ENCODE data around the gene TALDO1. TPM values are rescaled to one million over a fixed set of nuclear protein-coding genes. Genes with fewer than 3 reads are reported as not detected.

Gene TALDO1
- total RNA-seq, 1 experiment from 2014 or later: 268 TPM

- no peak overlapping the region for H3K4me3 Mint-ChIP-seq
- no peak overlapping the region for H3K9ac ChIP-seq (ENCODE audit: extremely low read depth, insufficient read length, low read length)
Observed at GRCh38 chr11:794013-794765, 46.9 kb downstream of the TALDO1 start.

More at GRCh38 chr11:794013-794765, 46.9 kb downstream of the TALDO1 start:
- peaks cover 2% of the 10 kb centered on the region for H4K20me1 ChIP-seq (ENCODE audit: control insufficient read depth, insufficient read depth, insufficient read length)
- Mint-ChIP-seq H3K27ac (no peak overlapping the region), H3K27me3 (ENCODE audit: low read depth) (no peaks in the 10 kb centered on the region), H3K4me1 (peaks cover 16 to 32% of the 10 kb centered on the region in 2 experiments), H3K36me3 (ENCODE audit: insufficient read depth in 1 of 3, low read depth in 3 of 3) (peaks cover 0 to 16% (median 3%) of the 10 kb centered on the region in 3 experiments; a peak in 2 of 7 replicates), H3K9me3 (no peaks in the 10 kb centered on the region)
- H3K4ac ChIP-seq (ENCODE audit: low read depth, low read length): no peak overlapping the region
- H3K56ac ChIP-seq (ENCODE audit: insufficient read length, low read depth, low read length): no peak overlapping the region
- H2BK12ac ChIP-seq (ENCODE audit: insufficient read length, low read depth, low read length): no peak overlapping the region
- no peak overlapping the region for H2BK120ac ChIP-seq (ENCODE audit: low read depth, low read length, poor library complexity, severe bottlenecking)
- TF ChIP-seq CTCF (conservative IDR thresholded peaks at IDR 0.05): no peak
- DNase-seq: no peak
- no peaks in the 10 kb centered on the region for H3K9me3 ChIP-seq (ENCODE audit: control insufficient read depth, low read depth, low read length)
- no peak overlapping the region for H2BK5ac ChIP-seq (ENCODE audit: insufficient read length, low read length)
- H3K23me2 ChIP-seq (ENCODE audit: insufficient read length, low read depth, low read length, poor library complexity, severe bottlenecking): peaks cover 12% of the 10 kb centered on the region
- no peak overlapping the region for H2BK20ac ChIP-seq (ENCODE audit: low read depth, low read length, poor library complexity, severe bottlenecking)
- H2BK15ac ChIP-seq (ENCODE audit: low read depth, low read length): no peak overlapping the region
- no peak overlapping the region for H3K4me2 ChIP-seq (ENCODE audit: insufficient read depth, insufficient read length, low read length)
- H3K27ac ChIP-seq (ENCODE audit: insufficient read length, low read depth, low read length): no peak overlapping the region
- H4K5ac ChIP-seq (ENCODE audit: insufficient read length, low read depth, low read length): no peak overlapping the region
- H4K8ac ChIP-seq (replicated peaks; ENCODE audit: insufficient read length, low read depth, low read length): no peak overlapping the region
- H3K27me3 ChIP-seq (ENCODE audit: insufficient read depth, low read length): no peaks in the 10 kb centered on the region
- no peak overlapping the region for H3T11ph ChIP-seq (ENCODE audit: low read length)
- no peak overlapping the region for H2AK5ac ChIP-seq (ENCODE audit: insufficient read length, low read length)
- no peak overlapping the region for H4K91ac ChIP-seq (ENCODE audit: insufficient read length, low read depth, low read length)
- no peak overlapping the region for H3K14ac ChIP-seq (ENCODE audit: insufficient read depth, low read length)
- H2AFZ ChIP-seq (ENCODE audit: low read length): no peak overlapping the region
- no peaks in the 10 kb centered on the region; the same call in 1 of the 2 replicates for H3K4me1 ChIP-seq (ENCODE audit: insufficient read depth, low read length)
- H3K79me1 ChIP-seq (ENCODE audit: insufficient read depth, low read depth, low read length, poor library complexity, severe bottlenecking): no peaks in the 10 kb centered on the region
- H3K23ac ChIP-seq (ENCODE audit: insufficient read length, low read depth, low read length): no peak overlapping the region
- H3K79me2 ChIP-seq (ENCODE audit: insufficient read depth, low read length): no peaks in the 10 kb centered on the region
- WGBS (ENCODE audit: extremely low coverage, insufficient read length, low lambda C conversion rate): no CpG with 5 or more reads among the region's 31 CpGs
- no peak overlapping the region for H3K18ac ChIP-seq (ENCODE audit: insufficient read length, low read depth, low read length)

Data from H9 (cell line).